BE2C (cell line): ENCODE results near the gene IFITM1.

Experiments used
- DNase-seq: peaks from one replicate; pipeline ENCODE4 v3.0.0-alpha.2; 2020
- H3K27me3 ChIP-seq: fragments of 250-450 bp; sonication (Bioruptor Pico); 2 replicates; pipeline ENCODE4 v1.5.1; 2020; ENCODE audit warnings: mild to moderate bottlenecking
- H3K36me3 ChIP-seq: fragments of 250-450 bp; sonication (Bioruptor Pico); 2 replicates; pipeline ENCODE4 v1.5.1; 2020; ENCODE audit warnings: mild to moderate bottlenecking
- H3K4me1 ChIP-seq: fragments of 250-450 bp; sonication (Bioruptor Pico); 2 replicates; pipeline ENCODE4 v1.5.1; 2020
- H3K4me3 ChIP-seq: 2 replicates; pipeline ENCODE4 v1.5.1; 2011; ENCODE audit warnings: low read depth, low read length
- H3K9me3 ChIP-seq: fragments of 250-450 bp; sonication (Bioruptor Pico); 2 replicates; pipeline ENCODE4 v1.5.1; 2020
- CTCF ChIP-seq: IDR thresholded peaks from 2 replicates; pipeline ENCODE4 v1.5.1; 2012; ENCODE audit warnings: mild to moderate bottlenecking, low read depth, low read length

The IFITM1 gene

GRCh38 chr11:352456-353031 lies 38.7 kb downstream of the IFITM1 start:
- H3K4me3 ChIP-seq: no peak overlapping the region
- DNase-seq: no peak
- H3K4me1 ChIP-seq: no peaks in the 10 kb centered on the region
- TF ChIP-seq CTCF: no peak
- H3K27me3 ChIP-seq: no peaks in the 10 kb centered on the region
- no peaks in the 10 kb centered on the region for H3K9me3 ChIP-seq
- H3K36me3 ChIP-seq: no peaks in the 10 kb centered on the region

- Histone ChIP-seq H3K4me1 (no peaks in the 10 kb centered on the region), H3K4me3 (no peak overlapping the region), H3K36me3 (no peaks in the 10 kb centered on the region), H3K9me3 (no peaks in the 10 kb centered on the region), H3K27me3 (no peaks in the 10 kb centered on the region)
- no peak for TF ChIP-seq CTCF
- DNase-seq: no peak
Observed at GRCh38 chr11:353179-353873, 39.5 kb downstream of the IFITM1 start.

- no peaks in the 10 kb centered on the region for H3K9me3 ChIP-seq
- no peaks in the 10 kb centered on the region for H3K4me1 ChIP-seq
- peak; percentile 68 for DNase-seq
- no peak for TF ChIP-seq CTCF
- H3K27me3 ChIP-seq: no peaks in the 10 kb centered on the region
- peak overlapping the region; percentile 38 for H3K4me3 ChIP-seq
- no peaks in the 10 kb centered on the region for H3K36me3 ChIP-seq
Observed at GRCh38 chr11:355581-356458, 42.0 kb downstream of the IFITM1 start.

- no peaks in the 10 kb centered on the region for H3K4me1 ChIP-seq
- TF ChIP-seq CTCF: no peak
- H3K9me3 ChIP-seq: no peaks in the 10 kb centered on the region
- no peak overlapping the region for H3K4me3 ChIP-seq
- no peaks in the 10 kb centered on the region for H3K36me3 ChIP-seq
- no peaks in the 10 kb centered on the region for H3K27me3 ChIP-seq
- no peak for DNase-seq
Observed at GRCh38 chr11:356610-357009, 42.8 kb downstream of the IFITM1 start.

- no peaks in the 10 kb centered on the region for H3K9me3 ChIP-seq
- no peak for TF ChIP-seq CTCF
- no peak for DNase-seq
- H3K36me3 ChIP-seq: no peaks in the 10 kb centered on the region
- no peaks in the 10 kb centered on the region for H3K27me3 ChIP-seq
- no peak overlapping the region for H3K4me3 ChIP-seq
- H3K4me1 ChIP-seq: no peaks in the 10 kb centered on the region
Observed at GRCh38 chr11:357582-357981, 43.7 kb downstream of the IFITM1 start.
